Measurements from ENCODE around the gene SPTBN1.

- peak; percentile 29; the same call in 1 of the 2 replicates for TF ChIP-seq MAFK (IDR thresholded peaks at IDR 0.05; ENCODE audit: low read depth, low read length)
- TF ChIP-seq, protein P1, sequence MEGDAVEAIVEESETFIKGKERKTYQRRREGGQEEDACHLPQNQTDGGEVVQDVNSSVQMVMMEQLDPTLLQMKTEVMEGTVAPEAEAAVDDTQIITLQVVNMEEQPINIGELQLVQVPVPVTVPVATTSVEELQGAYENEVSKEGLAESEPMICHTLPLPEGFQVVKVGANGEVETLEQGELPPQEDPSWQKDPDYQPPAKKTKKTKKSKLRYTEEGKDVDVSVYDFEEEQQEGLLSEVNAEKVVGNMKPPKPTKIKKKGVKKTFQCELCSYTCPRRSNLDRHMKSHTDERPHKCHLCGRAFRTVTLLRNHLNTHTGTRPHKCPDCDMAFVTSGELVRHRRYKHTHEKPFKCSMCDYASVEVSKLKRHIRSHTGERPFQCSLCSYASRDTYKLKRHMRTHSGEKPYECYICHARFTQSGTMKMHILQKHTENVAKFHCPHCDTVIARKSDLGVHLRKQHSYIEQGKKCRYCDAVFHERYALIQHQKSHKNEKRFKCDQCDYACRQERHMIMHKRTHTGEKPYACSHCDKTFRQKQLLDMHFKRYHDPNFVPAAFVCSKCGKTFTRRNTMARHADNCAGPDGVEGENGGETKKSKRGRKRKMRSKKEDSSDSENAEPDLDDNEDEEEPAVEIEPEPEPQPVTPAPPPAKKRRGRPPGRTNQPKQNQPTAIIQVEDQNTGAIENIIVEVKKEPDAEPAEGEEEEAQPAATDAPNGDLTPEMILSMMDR (conservative IDR thresholded peaks at IDR 0.05; ENCODE audit: low read depth, low read length) = no peak
- TF ChIP-seq RCOR1 (IDR thresholded peaks at IDR 0.05; ENCODE audit: insufficient replicate concordance, low read length) = no peak
Measured at GRCh38 chr2:54570925-54571694, 115.0 kb downstream of the SPTBN1 start.

Measured in IMR-90 (cell line).